IPS DF 4.7 (cell line): ENCODE results near the gene CCDC70.

Experiments used
- DNase-seq: peaks from one replicate; pipeline ENCODE4 v3.0.0-alpha.2; 2013; ENCODE audit warnings: low spot score; ENCODE audit errors: extremely low read depth

The CCDC70 gene

DNA sequence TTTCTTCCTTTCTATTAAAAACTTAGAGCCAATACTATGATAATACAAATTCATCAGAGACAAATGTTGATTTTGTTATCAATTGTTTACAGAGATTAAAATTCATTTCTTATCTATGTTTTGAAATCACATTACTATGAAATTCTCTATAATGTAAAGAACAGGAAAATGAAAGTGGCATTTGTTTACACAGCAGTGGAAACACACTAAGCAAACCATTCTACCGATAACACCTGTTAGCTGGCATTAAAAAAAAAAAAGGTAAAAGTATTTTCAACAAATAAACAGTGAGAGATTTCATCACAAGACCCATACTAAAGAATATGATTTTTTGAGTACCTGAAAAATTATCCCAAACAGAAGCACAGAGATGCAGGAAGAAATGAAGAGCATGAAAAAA is 4.8 kb upstream of the CCDC70 start:
- DNase-seq: no peak

DNA sequence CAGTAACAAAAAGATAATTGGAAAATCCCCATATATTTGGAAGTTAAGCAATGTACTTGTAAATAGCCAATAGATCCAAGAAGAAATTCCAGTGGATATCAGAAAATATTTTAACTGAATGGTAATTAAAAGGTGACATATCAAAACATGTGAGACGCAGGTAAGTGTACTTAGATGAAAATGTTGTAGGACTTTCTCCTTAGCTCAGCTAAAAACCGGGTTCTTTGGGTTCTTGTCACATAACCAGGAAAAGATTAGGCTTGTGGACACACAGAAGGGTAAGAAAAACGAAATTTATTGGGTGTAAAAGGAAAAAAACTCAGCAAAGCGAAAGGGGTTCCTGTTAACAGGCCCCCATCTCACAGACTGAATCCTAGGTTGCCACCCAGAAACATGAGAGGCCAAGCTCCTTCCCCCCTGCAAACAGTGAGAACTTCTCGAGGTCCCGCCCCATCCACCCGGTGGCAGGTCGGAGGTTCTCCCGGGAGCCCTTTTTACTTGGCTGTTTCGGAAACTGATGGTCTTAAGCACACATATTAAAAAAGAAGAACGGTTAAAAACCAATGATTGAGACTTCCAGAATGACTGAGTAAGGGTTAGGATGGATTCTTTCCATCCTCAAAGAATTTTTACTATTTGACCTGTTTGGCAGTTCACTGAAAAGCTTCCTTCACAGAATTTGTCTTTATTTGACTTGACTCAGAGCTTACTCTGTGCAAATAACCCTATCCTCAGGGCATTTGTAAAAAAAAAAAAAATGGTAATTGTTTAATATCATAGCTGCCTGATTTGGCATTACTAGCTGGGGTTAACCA is 3.1 kb upstream of the CCDC70 start:
- no peak for DNase-seq

DNA sequence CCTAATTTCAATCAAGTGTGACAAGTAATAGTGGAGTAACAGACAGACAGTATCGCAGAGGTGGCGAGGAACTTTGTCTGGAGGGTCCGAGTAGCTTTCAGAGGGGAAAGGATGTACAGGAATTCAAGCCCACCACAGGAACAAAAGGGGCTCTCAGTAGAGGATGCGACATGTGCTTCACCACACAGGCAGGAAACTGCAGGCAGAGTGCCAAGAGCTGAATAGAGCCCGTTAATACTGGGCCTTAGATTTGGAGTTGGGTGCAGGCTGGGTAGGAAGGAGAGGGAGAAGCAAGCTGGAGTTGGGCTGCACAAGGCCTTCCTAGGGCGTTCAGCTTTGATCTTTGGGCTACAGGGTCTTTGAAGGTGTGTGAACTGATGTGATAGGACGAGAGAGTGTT is 1.2 kb downstream of the CCDC70 start:
- no peak for DNase-seq

DNA sequence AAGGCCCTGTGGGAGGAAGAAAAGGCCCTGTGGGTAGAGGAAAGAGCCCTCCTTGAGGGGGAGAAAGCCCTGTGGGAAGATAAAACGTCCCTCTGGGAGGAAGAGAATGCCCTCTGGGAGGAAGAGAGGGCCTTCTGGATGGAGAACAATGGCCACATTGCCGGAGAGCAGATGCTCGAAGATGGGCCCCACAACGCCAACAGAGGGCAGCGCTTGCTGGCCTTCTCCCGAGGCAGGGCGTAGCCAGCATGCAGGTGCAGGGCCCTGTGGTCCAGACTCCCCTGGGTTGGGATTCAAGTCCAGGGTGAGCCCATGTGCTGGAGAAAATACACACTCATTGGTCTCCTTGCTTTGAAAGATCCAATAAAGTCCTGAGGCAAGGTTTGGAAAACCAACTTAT is 4.1 kb downstream of the CCDC70 start:
- DNase-seq: no peak

DNA sequence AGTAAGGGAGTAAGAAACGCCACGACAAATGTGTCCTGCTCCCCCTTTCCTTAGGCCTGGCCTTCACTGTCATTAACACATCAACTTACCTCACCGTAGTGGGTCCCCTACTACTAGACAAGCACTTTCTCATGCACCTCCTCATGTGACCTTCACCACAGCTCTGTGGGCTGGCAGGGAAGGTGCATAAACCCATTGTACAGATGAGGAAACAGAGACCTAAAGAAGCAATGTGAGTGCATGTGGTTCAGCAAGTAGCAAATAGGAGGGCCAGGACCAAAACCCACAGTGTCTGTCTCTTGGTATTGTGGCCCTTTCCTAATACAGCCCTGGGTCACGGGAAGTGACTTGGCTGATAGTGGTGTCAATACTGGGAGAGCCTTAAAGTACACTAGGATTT is 5.3 kb downstream of the CCDC70 start:
- DNase-seq: no peak

DNA sequence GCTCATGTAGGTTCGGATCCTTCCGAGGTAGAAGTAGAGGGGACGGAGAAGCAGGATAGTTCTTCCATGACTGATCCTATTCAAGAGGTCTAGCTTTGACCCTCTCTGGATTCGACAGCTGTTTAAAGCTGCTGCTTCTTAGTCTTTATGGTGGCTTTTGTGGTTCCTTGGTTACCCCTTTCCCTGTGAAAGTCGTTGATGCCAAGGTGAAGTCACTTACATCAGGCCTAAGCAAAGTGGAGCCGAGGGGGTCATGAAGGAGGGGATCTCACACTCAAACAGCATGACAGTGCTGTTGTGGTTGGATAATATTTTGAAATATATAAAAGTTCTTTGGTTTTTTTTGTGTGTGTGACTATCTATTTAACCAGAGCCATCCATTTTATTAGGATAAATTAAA is 8.1 kb downstream of the CCDC70 start:
- no peak for DNase-seq

- no peak for DNase-seq
Measured at GRCh38 chr13:51870616-51871015, 8.8 kb downstream of the CCDC70 start.

DNA sequence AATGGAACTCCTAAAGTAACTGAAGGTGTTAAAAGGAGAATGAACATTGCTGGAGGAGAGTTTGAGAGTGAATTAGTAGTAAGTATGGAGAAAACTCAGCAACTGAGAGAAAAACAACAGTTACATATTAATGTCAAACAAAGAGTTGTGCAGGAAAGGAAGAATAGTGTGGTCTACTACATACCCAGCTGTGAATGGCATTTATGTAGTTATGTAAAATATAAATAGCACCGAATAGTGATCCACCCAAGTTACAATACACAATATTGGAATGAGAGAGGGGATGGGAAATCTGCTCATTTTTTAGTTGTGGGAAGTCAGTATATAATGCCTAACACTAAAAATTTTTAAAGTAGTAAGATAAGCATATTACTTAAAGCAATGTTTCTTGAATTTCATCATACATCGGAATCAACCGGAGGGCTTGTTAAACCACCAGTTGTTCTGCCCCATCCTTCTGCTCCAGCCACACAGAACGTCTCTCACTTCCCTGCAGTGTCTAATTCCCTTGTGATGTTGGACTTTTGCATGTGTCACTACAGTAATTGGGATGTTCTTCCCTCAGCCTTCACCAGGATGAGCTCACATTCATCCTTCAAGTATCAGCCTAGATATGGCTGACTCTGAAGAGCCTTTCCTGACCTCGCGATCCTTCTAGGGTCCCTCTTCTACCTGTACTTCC is 11.5 kb downstream of the CCDC70 start:
- no peak for DNase-seq

- no peak for DNase-seq
Measured at GRCh38 chr13:51873837-51874236, 12.1 kb downstream of the CCDC70 start.

GRCh38 chr13:51874651-51875050 is 12.9 kb downstream of the CCDC70 start:
- no peak for DNase-seq

DNA sequence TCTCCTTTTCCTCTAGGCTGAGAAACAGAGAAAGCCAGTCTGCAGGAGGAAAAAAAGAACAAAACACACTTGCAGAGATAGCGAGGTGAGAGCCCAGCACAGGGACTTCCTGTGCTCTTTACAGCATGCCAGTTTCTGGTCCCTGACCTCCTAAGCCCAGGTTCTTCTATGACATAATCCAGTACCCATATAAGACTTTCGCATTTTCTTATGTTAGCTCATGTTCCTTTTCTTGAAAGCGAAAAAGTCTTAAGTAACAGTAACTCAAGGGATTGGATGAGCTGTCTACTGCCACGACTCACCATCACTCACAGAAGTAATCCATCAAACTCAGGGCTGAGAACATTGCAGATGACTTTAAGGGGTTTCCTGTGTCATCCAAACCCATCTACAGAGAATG is 17.4 kb downstream of the CCDC70 start:
- DNase-seq: no peak

- no peak for DNase-seq
Measured at GRCh38 chr13:51881296-51881695, 19.5 kb downstream of the CCDC70 start.

GRCh38 chr13:51882570-51883225 is 20.9 kb downstream of the CCDC70 start:
- no peak for DNase-seq

DNA sequence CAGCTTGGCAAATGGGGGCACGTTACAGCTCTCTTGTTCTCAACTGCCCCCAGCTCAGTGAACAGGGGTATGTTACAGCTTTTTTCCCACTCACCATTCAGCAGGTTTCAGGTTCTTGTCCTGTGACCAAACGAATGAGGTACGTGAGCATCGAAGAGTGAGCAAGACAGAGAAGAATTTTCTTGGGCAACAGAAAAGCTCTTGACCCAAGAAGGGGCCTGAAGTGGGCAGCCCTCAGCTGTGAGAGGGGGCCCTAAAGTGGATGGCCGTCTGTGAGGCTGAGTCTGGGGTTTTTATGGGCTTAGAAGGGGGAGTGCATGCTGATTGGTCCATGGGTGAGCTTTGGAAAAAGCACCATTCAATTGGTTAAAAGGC is 21.4 kb downstream of the CCDC70 start:
- DNase-seq: no peak

DNA sequence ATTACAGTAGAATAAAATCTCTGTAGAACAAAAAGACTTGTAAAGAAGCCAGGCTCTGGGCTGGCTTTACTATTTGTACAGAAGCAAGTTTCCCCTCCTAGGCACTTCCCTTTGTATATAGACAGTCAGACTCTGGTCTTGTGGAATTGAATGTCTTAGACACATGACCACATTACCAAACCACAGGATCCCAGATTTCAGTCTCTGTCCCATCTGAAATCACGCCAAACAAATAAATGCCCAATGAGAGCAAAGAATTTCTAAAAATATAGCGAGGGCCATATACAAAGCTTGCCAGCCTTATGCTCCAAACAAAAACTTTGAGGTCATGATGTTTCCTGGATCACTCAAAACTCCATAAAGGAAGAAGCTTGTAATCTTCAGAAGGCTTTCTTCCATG is 23.9 kb downstream of the CCDC70 start:
- DNase-seq: no peak

DNA sequence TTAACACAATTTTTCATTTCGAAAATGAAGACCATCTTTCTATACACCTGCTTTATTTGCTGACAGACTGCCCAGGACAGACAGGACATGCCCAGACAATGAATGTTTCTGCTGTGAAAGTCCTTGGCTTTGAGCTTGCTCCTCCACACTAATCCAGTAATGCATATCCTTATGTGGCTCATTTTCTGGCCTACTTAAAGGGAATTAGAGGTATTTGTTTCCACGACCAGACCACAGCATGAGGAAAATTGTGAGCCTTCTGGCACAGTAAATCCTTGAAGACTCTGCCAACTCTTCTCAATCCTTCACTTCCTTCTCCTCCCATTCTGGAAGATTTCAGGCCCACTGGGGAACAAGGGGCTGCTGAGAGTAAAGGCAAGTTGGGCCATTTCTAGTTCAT is 25.7 kb downstream of the CCDC70 start:
- no peak for DNase-seq

GRCh38 chr13:51892657-51893056 is 30.9 kb downstream of the CCDC70 start:
- no peak for DNase-seq

GRCh38 chr13:51894239-51894638 is 32.5 kb downstream of the CCDC70 start:
- DNase-seq: no peak

DNA sequence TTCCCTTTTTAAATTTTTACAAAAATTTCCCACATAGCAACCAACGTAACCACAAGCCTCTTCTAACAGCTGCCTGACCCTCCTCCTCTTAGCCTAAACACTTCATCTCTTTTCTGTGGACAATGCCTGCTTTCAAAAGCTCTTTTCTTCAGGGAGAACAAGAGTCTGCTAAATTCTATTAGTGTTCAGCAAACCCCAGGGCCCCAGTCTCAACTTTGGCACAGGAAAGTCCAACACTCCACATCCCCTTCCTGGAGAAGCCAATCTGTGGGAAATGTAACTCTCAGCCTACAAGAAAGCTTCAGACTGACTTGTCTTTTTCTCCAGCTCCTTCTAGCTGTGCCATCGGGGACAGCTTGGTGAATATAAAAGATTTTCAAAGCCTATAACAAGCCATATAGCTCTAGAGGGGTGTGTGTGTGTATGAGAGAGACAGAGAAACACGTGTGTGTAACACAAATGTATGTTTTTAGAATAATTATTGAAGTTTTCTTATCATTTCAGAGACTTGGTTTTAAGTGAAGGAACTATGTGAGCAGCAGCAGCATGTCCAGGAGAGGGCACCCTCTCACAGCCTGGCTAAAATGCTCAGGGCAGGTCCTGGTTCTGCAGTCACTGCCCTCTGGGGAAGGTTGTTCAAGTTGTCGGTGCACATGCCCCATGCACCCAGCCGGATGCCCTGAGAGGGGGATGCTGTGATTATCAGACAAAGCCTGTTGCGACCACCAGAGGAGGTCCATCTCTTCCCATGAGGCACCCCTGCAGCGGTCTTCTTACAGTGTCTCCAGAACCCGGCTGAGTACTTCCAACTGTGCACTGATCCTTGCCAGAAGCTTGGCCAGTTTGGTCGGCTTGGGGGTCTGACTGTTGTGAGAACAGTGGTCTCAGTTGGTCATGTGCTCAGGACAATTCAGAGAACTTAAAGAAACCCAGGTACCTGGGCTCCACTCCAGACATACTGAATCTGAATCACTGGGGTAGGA is 34.4 kb downstream of the CCDC70 start:
- DNase-seq: no peak

GRCh38 chr13:51900471-51900870 is 38.7 kb downstream of the CCDC70 start:
- no peak for DNase-seq

DNA sequence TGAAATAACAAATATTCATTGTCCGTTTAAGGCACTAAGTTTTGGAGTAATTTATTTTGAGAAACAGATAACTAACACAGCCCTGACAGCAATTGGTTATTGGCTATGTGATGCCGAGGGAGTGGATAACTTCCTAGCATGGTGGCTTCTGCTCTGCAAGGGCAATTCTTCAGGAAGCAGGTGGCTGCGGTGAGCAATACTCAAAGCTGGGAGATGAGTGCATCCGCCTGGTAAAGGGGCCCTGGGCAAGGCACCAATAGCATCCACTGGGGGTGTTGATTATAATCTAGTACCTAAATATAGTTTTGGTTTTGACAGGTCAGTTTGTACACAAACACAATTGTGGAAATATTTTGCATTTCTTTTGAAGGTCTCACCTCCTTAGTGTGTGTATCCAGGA is 41.0 kb downstream of the CCDC70 start:
- DNase-seq: no peak
